ENCODE results near the gene OMP.

- TF ChIP-seq CTCF (IDR thresholded peaks at IDR 0.05) (no peak), EP300 (IDR thresholded peaks at IDR 0.05) (no peak), POLR2A (IDR thresholded peaks at IDR 0.05) (no peak), POLR2AphosphoS5 (IDR thresholded peaks at IDR 0.05) (no peak)
These were observed 21.8 kb downstream of the OMP start for GRCh38 chr11:77124488-77124887.
